ENCODE data around the gene ATG14.

Gene ATG14

GRCh38 chr14:55446127-55446736, 34.6 kb upstream of the ATG14 start:
- Histone ChIP-seq H3K36me3 (ENCODE audit: insufficient read depth, low read length) (no peaks in the 10 kb centered on the region), H3K27me3 (ENCODE audit: insufficient read depth, low read length) (no peaks in the 10 kb centered on the region), H3K4me1 (ENCODE audit: insufficient read depth, low read length) (peaks cover 2% of the 10 kb centered on the region), H3K9me3 (ENCODE audit: low read length) (no peaks in the 10 kb centered on the region), H2AFZ (ENCODE audit: low read depth, low read length) (no peak overlapping the region), H3K4me3 (ENCODE audit: low read length) (no peak overlapping the region)

- Histone ChIP-seq H2AFZ (ENCODE audit: low read depth, low read length) (no peak overlapping the region), H3K36me3 (ENCODE audit: insufficient read depth, low read length) (no peaks in the 10 kb centered on the region), H3K4me1 (ENCODE audit: insufficient read depth, low read length) (no peaks in the 10 kb centered on the region), H3K27me3 (ENCODE audit: insufficient read depth, low read length) (peaks cover 5% of the 10 kb centered on the region), H3K9me3 (ENCODE audit: low read length) (no peaks in the 10 kb centered on the region), H3K4me3 (ENCODE audit: low read length) (no peak overlapping the region)
Measured at GRCh38 chr14:55441286-55441685, 29.7 kb upstream of the ATG14 start.

GRCh38 chr14:55440385-55440784, 28.8 kb upstream of the ATG14 start, which contains the start of gene TBPL2:
TBPL2 (minus strand) TSS chr14:55440616; CDS start chr14:55440449, 167 bp downstream.
- H3K27me3 ChIP-seq (ENCODE audit: insufficient read depth, low read length) = peaks cover 5% of the 10 kb centered on the region
- H2AFZ ChIP-seq (ENCODE audit: low read depth, low read length) = no peak within 1 kb of the TSS
- H3K36me3 ChIP-seq (ENCODE audit: insufficient read depth, low read length) = no peaks in the 10 kb centered on the region

GRCh38 chr14:55438066-55438683, 26.5 kb upstream of the ATG14 start:
- no peak overlapping the region for H2AFZ ChIP-seq (ENCODE audit: low read depth, low read length)
- peaks cover 8% of the 10 kb centered on the region for H3K27me3 ChIP-seq (ENCODE audit: insufficient read depth, low read length)
- no peaks in the 10 kb centered on the region for H3K36me3 ChIP-seq (ENCODE audit: insufficient read depth, low read length)
- no peaks in the 10 kb centered on the region for H3K9me3 ChIP-seq (ENCODE audit: low read length)
- H3K4me3 ChIP-seq (ENCODE audit: low read length) = no peak overlapping the region
- no peaks in the 10 kb centered on the region for H3K4me1 ChIP-seq (ENCODE audit: insufficient read depth, low read length)

More at GRCh38 chr14:55440385-55440784, 28.8 kb upstream of the ATG14 start, which contains the start of gene TBPL2:
- Histone ChIP-seq H3K4me1 (ENCODE audit: insufficient read depth, low read length) (no peaks in the 10 kb centered on the region), H3K4me3 (ENCODE audit: low read length) (no peak within 1 kb of the TSS), H3K9me3 (ENCODE audit: low read length) (no peaks in the 10 kb centered on the region)

GRCh38 chr14:55436931-55437330, 25.3 kb upstream of the ATG14 start:
- Histone ChIP-seq H3K4me1 (ENCODE audit: insufficient read depth, low read length) (no peaks in the 10 kb centered on the region), H3K27me3 (ENCODE audit: insufficient read depth, low read length) (peaks cover 11% of the 10 kb centered on the region), H3K4me3 (ENCODE audit: low read length) (no peak overlapping the region), H3K36me3 (ENCODE audit: insufficient read depth, low read length) (no peaks in the 10 kb centered on the region), H2AFZ (ENCODE audit: low read depth, low read length) (no peak overlapping the region), H3K9me3 (ENCODE audit: low read length) (no peaks in the 10 kb centered on the region)

- peaks cover 11% of the 10 kb centered on the region for H3K27me3 ChIP-seq (ENCODE audit: insufficient read depth, low read length)
- no peaks in the 10 kb centered on the region for H3K36me3 ChIP-seq (ENCODE audit: insufficient read depth, low read length)
- H3K4me1 ChIP-seq (ENCODE audit: insufficient read depth, low read length) = no peaks in the 10 kb centered on the region
- no peak overlapping the region for H2AFZ ChIP-seq (ENCODE audit: low read depth, low read length)
- no peaks in the 10 kb centered on the region for H3K9me3 ChIP-seq (ENCODE audit: low read length)
- no peak overlapping the region for H3K4me3 ChIP-seq (ENCODE audit: low read length)
Measured at GRCh38 chr14:55436519-55436918, 24.9 kb upstream of the ATG14 start.

GRCh38 chr14:55434805-55435174, 23.2 kb upstream of the ATG14 start:
- Histone ChIP-seq H3K27me3 (ENCODE audit: insufficient read depth, low read length) (peaks cover 11% of the 10 kb centered on the region), H2AFZ (ENCODE audit: low read depth, low read length) (no peak overlapping the region), H3K4me1 (ENCODE audit: insufficient read depth, low read length) (no peaks in the 10 kb centered on the region)

GRCh38 chr14:55433880-55434804, 22.5 kb upstream of the ATG14 start:
- Histone ChIP-seq H3K4me1 (ENCODE audit: insufficient read depth, low read length) (no peaks in the 10 kb centered on the region), H3K4me3 (ENCODE audit: low read length) (no peak overlapping the region), H3K27me3 (ENCODE audit: insufficient read depth, low read length) (peaks cover 11% of the 10 kb centered on the region), H3K9me3 (ENCODE audit: low read length) (no peaks in the 10 kb centered on the region), H2AFZ (ENCODE audit: low read depth, low read length) (no peak overlapping the region), H3K36me3 (ENCODE audit: insufficient read depth, low read length) (no peaks in the 10 kb centered on the region)

More at GRCh38 chr14:55434805-55435174, 23.2 kb upstream of the ATG14 start:
- Histone ChIP-seq H3K36me3 (ENCODE audit: insufficient read depth, low read length) (no peaks in the 10 kb centered on the region), H3K9me3 (ENCODE audit: low read length) (no peaks in the 10 kb centered on the region), H3K4me3 (ENCODE audit: low read length) (no peak overlapping the region)

GRCh38 chr14:55432628-55433027, 21.0 kb upstream of the ATG14 start:
- no peak overlapping the region for H2AFZ ChIP-seq (ENCODE audit: low read depth, low read length)
- no peaks in the 10 kb centered on the region for H3K4me1 ChIP-seq (ENCODE audit: insufficient read depth, low read length)
- H3K27me3 ChIP-seq (ENCODE audit: insufficient read depth, low read length) = peaks cover 11% of the 10 kb centered on the region
- H3K9me3 ChIP-seq (ENCODE audit: low read length) = no peaks in the 10 kb centered on the region
- no peaks in the 10 kb centered on the region for H3K36me3 ChIP-seq (ENCODE audit: insufficient read depth, low read length)
- H3K4me3 ChIP-seq (ENCODE audit: low read length) = no peak overlapping the region

GRCh38 chr14:55430024-55430690, 18.5 kb upstream of the ATG14 start:
- H3K27me3 ChIP-seq (ENCODE audit: insufficient read depth, low read length) = peaks cover 7% of the 10 kb centered on the region
- no peak overlapping the region for H2AFZ ChIP-seq (ENCODE audit: low read depth, low read length)
- no peak overlapping the region for H3K4me3 ChIP-seq (ENCODE audit: low read length)
- no peaks in the 10 kb centered on the region for H3K9me3 ChIP-seq (ENCODE audit: low read length)
- no peaks in the 10 kb centered on the region for H3K4me1 ChIP-seq (ENCODE audit: insufficient read depth, low read length)
- H3K36me3 ChIP-seq (ENCODE audit: insufficient read depth, low read length) = no peaks in the 10 kb centered on the region

- peaks cover 5% of the 10 kb centered on the region for H3K27me3 ChIP-seq (ENCODE audit: insufficient read depth, low read length)
- H3K9me3 ChIP-seq (ENCODE audit: low read length) = no peaks in the 10 kb centered on the region
- no peaks in the 10 kb centered on the region for H3K36me3 ChIP-seq (ENCODE audit: insufficient read depth, low read length)
- H3K4me3 ChIP-seq (ENCODE audit: low read length) = no peak overlapping the region
- no peak overlapping the region for H2AFZ ChIP-seq (ENCODE audit: low read depth, low read length)
- H3K4me1 ChIP-seq (ENCODE audit: insufficient read depth, low read length) = no peaks in the 10 kb centered on the region
Measured at GRCh38 chr14:55427439-55427838, 15.8 kb upstream of the ATG14 start.

GRCh38 chr14:55426891-55427290, 15.3 kb upstream of the ATG14 start:
- Histone ChIP-seq H3K27me3 (ENCODE audit: insufficient read depth, low read length) (peaks cover 4% of the 10 kb centered on the region), H3K36me3 (ENCODE audit: insufficient read depth, low read length) (no peaks in the 10 kb centered on the region), H2AFZ (ENCODE audit: low read depth, low read length) (no peak overlapping the region), H3K4me1 (ENCODE audit: insufficient read depth, low read length) (no peaks in the 10 kb centered on the region), H3K4me3 (ENCODE audit: low read length) (no peak overlapping the region), H3K9me3 (ENCODE audit: low read length) (no peaks in the 10 kb centered on the region)

- Histone ChIP-seq H3K36me3 (ENCODE audit: insufficient read depth, low read length) (no peaks in the 10 kb centered on the region), H3K4me1 (ENCODE audit: insufficient read depth, low read length) (no peaks in the 10 kb centered on the region), H2AFZ (ENCODE audit: low read depth, low read length) (no peak overlapping the region), H3K4me3 (ENCODE audit: low read length) (no peak overlapping the region), H3K27me3 (ENCODE audit: insufficient read depth, low read length) (peaks cover 4% of the 10 kb centered on the region), H3K9me3 (ENCODE audit: low read length) (no peaks in the 10 kb centered on the region)
Measured at GRCh38 chr14:55425091-55425490, 13.5 kb upstream of the ATG14 start.
